ENCODE measurements around the gene PPP1R12B. TPM values are rescaled to one million over a fixed set of nuclear protein-coding genes. Genes with fewer than 3 reads are reported as not detected.

PPP1R12B gene
- total and polyA plus RNA-seq, 12 donors = 16.5 to 969 (median 604) TPM

GRCh38 chr1:202586871-202587270 lies 238.4 kb downstream of the PPP1R12B start:
- H3K4me1 ChIP-seq = peaks cover 21 to 79% (median 62%) of the 10 kb centered on the region in 9 donors
- TF ChIP-seq CTCF (IDR thresholded peaks at IDR 0.05) = no peak
- no peak for ATAC-seq
- intact Hi-C loops (cut with DNase I) = loop anchor here in 2 of 10 donors (5.0 to 10.0 kb wide), 2 partner anchors 35 to 242 kb away; partner anchors contain the start of genes PPP1R12B (in 1 of the 2) and UBE2T (in 1 of the 2)
- peaks cover 0 to 33% (median 4%) of the 10 kb centered on the region in 9 donors for H3K36me3 ChIP-seq
- no peak overlapping the region for H3K4me3 ChIP-seq
- H3K9me3 ChIP-seq = no peaks in the 10 kb centered on the region
- H3K27me3 ChIP-seq = peaks cover 0 to 78% (median 0%) of the 10 kb centered on the region in 7 donors
- peak overlapping the region in 9 of 10 donors; percentile 29 to 96 (median 91) for H3K27ac ChIP-seq
- WGBS, 2 donors = 75% methylated on average over 1 of the region's 1 CpG
- no peak for DNase-seq

GRCh38 chr1:202587859-202588485 lies 239.5 kb downstream of the PPP1R12B start:
- intact Hi-C loops (cut with DNase I) = loop anchor here in 2 of 10 donors (5.0 to 10.0 kb wide), 2 partner anchors 34 to 243 kb away; partner anchors contain the start of genes PPP1R12B (in 1 of the 2) and UBE2T (in 1 of the 2)
- DNase-seq (no peak), ATAC-seq (no peak)
- peaks cover 0 to 22% (median 4%) of the 10 kb centered on the region in 9 donors for H3K36me3 ChIP-seq
- no peak overlapping the region for H3K4me3 ChIP-seq
- H3K4me1 ChIP-seq = peaks cover 27 to 90% (median 73%) of the 10 kb centered on the region in 9 donors
- no peaks in the 10 kb centered on the region for H3K9me3 ChIP-seq
- no peak for TF ChIP-seq CTCF (IDR thresholded peaks at IDR 0.05)
- H3K27me3 ChIP-seq = peaks cover 0 to 76% (median 0%) of the 10 kb centered on the region in 7 donors
- H3K27ac ChIP-seq = peak overlapping the region; percentile 21 to 96 (median 90)
- 0 to 94% methylated on average over 1 of the region's 1 CpG for WGBS, 2 donors

GRCh38 chr1:202588503-202589189 lies 240.1 kb downstream of the PPP1R12B start:
- Histone ChIP-seq H3K9me3 (no peaks in the 10 kb centered on the region), H3K27me3 (peaks cover 0 to 70% (median 0%) of the 10 kb centered on the region in 7 donors), H3K4me1 (peaks cover 34 to 96% (median 80%) of the 10 kb centered on the region in 9 donors), H3K36me3 (peaks cover 0 to 15% (median 0%) of the 10 kb centered on the region in 9 donors), H3K4me3 (no peak overlapping the region), H3K27ac (peak overlapping the region; percentile 21 to 96 (median 90))
- intact Hi-C loops (cut with DNase I) = loop anchor here in 2 of 10 donors (5.0 to 10.0 kb wide), 2 partner anchors 34 to 244 kb away; partner anchors contain the start of genes PPP1R12B (in 1 of the 2) and UBE2T (in 1 of the 2)
- DNase-seq (no peak), ATAC-seq (peak; percentile 8 to 54 (median 34))
- 50 to 51% methylated on average over 4 of the region's 4 CpGs for WGBS, 2 donors
- TF ChIP-seq CTCF (IDR thresholded peaks at IDR 0.05) = no peak
